ENCODE measurements around the gene ZNF157.
A peak's percentile ranks its signal among the peaks of the same experiment; 100 is the strongest.

Gene ZNF157

DNA sequence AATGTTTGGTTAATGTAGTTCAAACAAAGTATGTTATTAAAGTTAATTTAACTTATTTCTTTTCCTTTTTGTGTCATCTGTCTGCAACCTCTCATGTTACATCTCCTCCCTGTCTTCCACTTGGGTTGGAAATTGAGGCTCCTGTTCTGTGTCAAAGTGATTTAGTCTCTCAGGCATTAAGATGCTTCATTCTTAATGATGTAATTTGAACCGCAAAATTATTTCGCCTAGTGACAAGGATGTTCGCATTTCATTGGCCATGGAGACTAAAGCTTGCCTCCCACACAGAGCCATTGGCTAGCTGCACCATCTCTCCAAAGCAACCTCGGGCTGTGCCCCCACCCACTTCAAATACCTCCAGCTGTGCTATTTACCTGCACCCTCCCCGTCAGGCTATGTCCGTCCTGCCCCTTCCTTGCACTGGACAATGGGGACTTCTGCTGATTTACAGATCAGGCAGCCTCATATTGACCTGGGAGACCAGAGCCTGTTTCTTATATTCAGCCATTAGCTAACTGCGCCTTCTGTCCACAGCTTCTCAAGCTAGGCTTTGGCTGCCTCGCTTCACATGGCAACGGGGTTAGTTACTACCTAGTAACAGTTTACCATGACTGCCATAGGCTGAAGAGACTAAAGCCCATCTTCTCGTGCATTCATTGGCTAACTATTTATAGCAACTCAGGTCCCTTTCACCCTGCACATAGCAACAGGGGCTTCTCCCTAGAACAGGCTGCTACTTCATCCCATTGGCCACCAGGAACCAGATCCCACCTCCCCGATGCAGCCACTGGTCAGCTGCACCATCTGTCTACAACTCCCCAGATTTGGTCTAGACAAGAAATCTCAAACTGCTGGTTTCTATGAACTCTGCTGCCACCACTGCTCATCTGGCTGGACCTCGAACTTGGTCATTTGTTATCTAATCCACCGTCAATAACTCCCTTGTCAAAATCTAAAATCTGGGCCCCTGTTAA lies 8.6 kb upstream of the ZNF157 start:
- H2BK12ac ChIP-seq (ENCODE audit: low read length in 2 of 2) = peak overlapping the region in 1 of 2 experiments; percentile 77
- H2AFZ ChIP-seq (ENCODE audit: low read depth, low read length) = no peak overlapping the region
- H3K4ac ChIP-seq (ENCODE audit: low read depth in 1 of 2, low read length in 2 of 2) = no peak overlapping the region
- H3K79me1 ChIP-seq (replicated peaks; ENCODE audit: low read length, poor library complexity, severe bottlenecking) = no peaks in the 10 kb centered on the region
- H3K14ac ChIP-seq (ENCODE audit: low read length in 2 of 2) = no peak overlapping the region
- H3K23ac ChIP-seq (ENCODE audit: low read length in 2 of 2) = no peak overlapping the region
- H3K4me3 ChIP-seq (ENCODE audit: insufficient read depth in 1 of 2, low read depth in 1 of 2, low read length in 2 of 2) = peak overlapping the region in 1 of 2 experiments; percentile 66
- H4K91ac ChIP-seq (ENCODE audit: low read length) = peak overlapping the region; percentile 89
- no peak overlapping the region for H2BK15ac ChIP-seq (ENCODE audit: low read depth, poor library complexity, severe bottlenecking)
- peak overlapping the region; percentile 73 for H2BK120ac ChIP-seq (ENCODE audit: low read depth, low read length)
- H2AK5ac ChIP-seq (ENCODE audit: low read length, severe bottlenecking) = no peak overlapping the region
- peak; percentile 99 for DNase-seq
- peak overlapping the region; percentile 90 for H2BK5ac ChIP-seq (ENCODE audit: low read depth, low read length, poor library complexity, severe bottlenecking)
- peak overlapping the region; percentile 98 for H3K27ac ChIP-seq (ENCODE audit: low read length, poor library complexity, severe bottlenecking)
- H4K8ac ChIP-seq (ENCODE audit: low read length) = peak overlapping the region; percentile 90
- peak overlapping the region; percentile 49 for H3K4me2 ChIP-seq (ENCODE audit: low read length, poor library complexity, severe bottlenecking)
- H3K9me3 ChIP-seq (ENCODE audit: control insufficient read depth, low read length) = no peaks in the 10 kb centered on the region
- H3K27me3 ChIP-seq (ENCODE audit: control insufficient read depth in 1 of 2, insufficient read depth in 1 of 2, low read length in 2 of 2) = no peaks in the 10 kb centered on the region
- WGBS = 6% methylated on average over 13 of the region's 13 CpGs
- H3K18ac ChIP-seq (ENCODE audit: low read depth in 1 of 2, low read length in 2 of 2) = peak overlapping the region in 1 of 2 experiments; percentile 98
- no peaks in the 10 kb centered on the region for H3K36me3 ChIP-seq (ENCODE audit: control insufficient read depth in 1 of 2, insufficient read depth in 2 of 2, low read depth in 1 of 2, low read length in 2 of 2)
- H3K4me1 ChIP-seq (ENCODE audit: control insufficient read depth, insufficient read depth, low read depth, low read length) = peaks cover 1% of the 10 kb centered on the region
- H3K9ac ChIP-seq (ENCODE audit: low read length) = peak overlapping the region; percentile 84

DNA sequence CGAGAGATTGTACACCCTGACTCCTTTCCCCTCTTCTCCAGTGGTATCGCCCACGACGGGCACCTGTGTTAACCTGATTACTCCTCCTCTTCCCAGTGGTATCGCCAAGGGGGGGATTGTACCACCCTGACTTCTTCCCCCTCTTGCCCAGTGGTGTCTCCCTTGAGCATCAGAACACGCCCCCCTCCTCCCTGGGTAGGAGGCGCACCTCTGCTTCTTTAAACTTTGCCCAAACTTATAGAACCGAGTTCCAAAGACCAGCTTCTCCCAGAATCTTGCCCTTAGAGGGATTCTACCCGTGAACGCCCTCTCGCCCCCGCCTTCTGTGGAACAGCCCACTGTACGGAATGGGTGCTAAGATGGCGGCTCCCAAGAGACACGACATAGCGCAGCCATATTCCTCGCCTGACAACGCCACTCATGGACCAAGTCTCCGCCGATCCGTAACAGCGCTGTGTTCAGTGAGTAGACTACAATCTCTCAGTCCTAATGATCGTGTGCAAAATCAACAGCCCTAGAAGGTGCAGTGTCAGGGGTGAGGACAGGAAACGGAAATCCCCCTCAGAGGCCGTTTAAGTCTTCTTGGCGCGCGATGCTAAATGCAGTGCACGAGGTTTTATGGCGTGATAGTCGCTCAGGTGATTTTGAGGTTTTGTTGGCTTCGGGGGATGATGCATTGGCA lies 4.2 kb upstream of the ZNF157 start:
- peak overlapping the region in 1 of 2 experiments; percentile 47 for H2BK12ac ChIP-seq (ENCODE audit: low read length in 2 of 2)
- H3K4me2 ChIP-seq (ENCODE audit: low read length, poor library complexity, severe bottlenecking) = peak overlapping the region; percentile 75
- H2BK15ac ChIP-seq (ENCODE audit: low read depth, poor library complexity, severe bottlenecking) = peak overlapping the region; percentile 16
- no peak overlapping the region for H3K23ac ChIP-seq (ENCODE audit: low read length in 2 of 2)
- H2BK5ac ChIP-seq (ENCODE audit: low read depth, low read length, poor library complexity, severe bottlenecking) = no peak overlapping the region
- no peaks in the 10 kb centered on the region for H3K27me3 ChIP-seq (ENCODE audit: control insufficient read depth in 1 of 2, insufficient read depth in 1 of 2, low read length in 2 of 2)
- no peak overlapping the region for H2BK120ac ChIP-seq (ENCODE audit: low read depth, low read length)
- no peak overlapping the region for H3K4ac ChIP-seq (ENCODE audit: low read depth in 1 of 2, low read length in 2 of 2)
- no peaks in the 10 kb centered on the region for H3K36me3 ChIP-seq (ENCODE audit: control insufficient read depth in 1 of 2, insufficient read depth in 2 of 2, low read depth in 1 of 2, low read length in 2 of 2)
- no peak overlapping the region for H4K91ac ChIP-seq (ENCODE audit: low read length)
- peak overlapping the region; percentile 64 for H3K9ac ChIP-seq (ENCODE audit: low read length)
- H3K14ac ChIP-seq (ENCODE audit: low read length in 2 of 2) = peak overlapping the region in 1 of 2 experiments; percentile 27
- H3K18ac ChIP-seq (ENCODE audit: low read depth in 1 of 2, low read length in 2 of 2) = peak overlapping the region in 1 of 2 experiments; percentile 34
- H2AK5ac ChIP-seq (ENCODE audit: low read length, severe bottlenecking) = no peak overlapping the region
- WGBS = 19% methylated on average over 32 of the region's 32 CpGs
- no peak overlapping the region for H3K27ac ChIP-seq (ENCODE audit: low read length, poor library complexity, severe bottlenecking)
- H3K4me3 ChIP-seq (ENCODE audit: insufficient read depth in 1 of 2, low read depth in 1 of 2, low read length in 2 of 2) = peak overlapping the region; percentile 32 to 74
- peak overlapping the region; percentile 67 for H2AFZ ChIP-seq (ENCODE audit: low read depth, low read length)
- H4K8ac ChIP-seq (ENCODE audit: low read length) = no peak overlapping the region
- H3K4me1 ChIP-seq (ENCODE audit: control insufficient read depth, insufficient read depth, low read depth, low read length) = no peaks in the 10 kb centered on the region
- no peaks in the 10 kb centered on the region for H3K9me3 ChIP-seq (ENCODE audit: control insufficient read depth, low read length)
- no peaks in the 10 kb centered on the region for H3K79me1 ChIP-seq (replicated peaks; ENCODE audit: low read length, poor library complexity, severe bottlenecking)
- DNase-seq = peak; percentile 70

DNA sequence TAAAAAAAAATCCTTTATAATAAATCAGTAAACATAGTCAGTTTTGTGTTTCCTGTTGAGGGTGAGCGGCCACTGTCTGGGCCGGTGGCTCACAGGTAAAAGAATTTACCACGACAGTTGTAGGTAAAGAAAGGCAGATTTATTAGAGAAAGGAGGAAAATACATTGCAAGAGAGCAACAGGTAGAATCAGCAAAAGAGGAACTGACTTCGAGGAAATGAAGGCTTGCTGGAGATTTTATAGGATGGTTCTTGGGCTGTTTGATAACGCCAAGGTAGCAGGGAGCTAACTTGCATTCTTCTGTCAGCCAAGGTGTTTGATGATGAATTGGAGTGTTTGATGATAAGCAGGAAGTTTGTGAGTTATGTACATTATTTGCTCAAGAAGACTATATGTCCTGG lies 2.8 kb downstream of the ZNF157 start:
- no peaks in the 10 kb centered on the region for H3K4me1 ChIP-seq (ENCODE audit: control insufficient read depth, insufficient read depth, low read depth, low read length)
- H2AFZ ChIP-seq (ENCODE audit: low read depth, low read length) = no peak overlapping the region
- H4K91ac ChIP-seq (ENCODE audit: low read length) = no peak overlapping the region
- H3K79me1 ChIP-seq (replicated peaks; ENCODE audit: low read length, poor library complexity, severe bottlenecking) = no peaks in the 10 kb centered on the region
- no peak overlapping the region for H3K18ac ChIP-seq (ENCODE audit: low read depth in 1 of 2, low read length in 2 of 2)
- DNase-seq = no peak
- no peak overlapping the region for H2BK15ac ChIP-seq (ENCODE audit: low read depth, poor library complexity, severe bottlenecking)
- H3K9ac ChIP-seq (ENCODE audit: low read length) = no peak overlapping the region
- H2BK12ac ChIP-seq (ENCODE audit: low read length in 2 of 2) = no peak overlapping the region
- H3K4me2 ChIP-seq (ENCODE audit: low read length, poor library complexity, severe bottlenecking) = no peak overlapping the region
- H4K8ac ChIP-seq (ENCODE audit: low read length) = no peak overlapping the region
- H3K14ac ChIP-seq (ENCODE audit: low read length in 2 of 2) = no peak overlapping the region
- no peak overlapping the region for H2BK5ac ChIP-seq (ENCODE audit: low read depth, low read length, poor library complexity, severe bottlenecking)
- H3K4ac ChIP-seq (ENCODE audit: low read depth in 1 of 2, low read length in 2 of 2) = no peak overlapping the region
- 90% methylated on average over 4 of the region's 5 CpGs for WGBS
- H3K9me3 ChIP-seq (ENCODE audit: control insufficient read depth, low read length) = peaks cover 5% of the 10 kb centered on the region
- H3K36me3 ChIP-seq (ENCODE audit: control insufficient read depth in 1 of 2, insufficient read depth in 2 of 2, low read depth in 1 of 2, low read length in 2 of 2) = no peaks in the 10 kb centered on the region
- no peak overlapping the region for H2AK5ac ChIP-seq (ENCODE audit: low read length, severe bottlenecking)
- no peak overlapping the region for H2BK120ac ChIP-seq (ENCODE audit: low read depth, low read length)
- H3K23ac ChIP-seq (ENCODE audit: low read length in 2 of 2) = no peak overlapping the region
- no peak overlapping the region for H3K4me3 ChIP-seq (ENCODE audit: insufficient read depth in 1 of 2, low read depth in 1 of 2, low read length in 2 of 2)
- H3K27me3 ChIP-seq (ENCODE audit: control insufficient read depth in 1 of 2, insufficient read depth in 1 of 2, low read length in 2 of 2) = peaks cover 0 to 4% of the 10 kb centered on the region in 2 experiments
- no peak overlapping the region for H3K27ac ChIP-seq (ENCODE audit: low read length, poor library complexity, severe bottlenecking)

DNA sequence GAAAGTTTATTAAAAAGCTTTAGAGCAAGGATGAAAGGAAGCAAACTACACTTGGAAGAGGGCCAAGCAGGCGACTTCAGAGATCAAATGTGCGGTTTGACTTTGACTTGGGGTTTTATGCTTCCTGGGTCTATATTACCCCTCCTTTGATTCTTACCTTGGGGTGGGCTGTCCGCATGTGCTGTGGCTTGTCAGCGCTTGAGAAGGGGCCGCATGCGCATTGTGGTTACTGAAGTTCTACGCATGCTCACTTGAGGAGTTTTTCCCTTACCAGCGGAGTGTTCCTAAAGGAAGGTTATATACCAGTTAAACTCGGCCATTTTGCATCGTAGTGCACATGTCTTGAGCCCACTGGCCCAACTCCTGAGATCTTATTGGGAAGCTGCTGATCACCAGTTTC lies 9.9 kb downstream of the ZNF157 start:
- H2BK15ac ChIP-seq (ENCODE audit: low read depth, poor library complexity, severe bottlenecking) = no peak overlapping the region
- H2BK5ac ChIP-seq (ENCODE audit: low read depth, low read length, poor library complexity, severe bottlenecking) = no peak overlapping the region
- H3K27ac ChIP-seq (ENCODE audit: low read length, poor library complexity, severe bottlenecking) = no peak overlapping the region
- H3K18ac ChIP-seq (ENCODE audit: low read depth in 1 of 2, low read length in 2 of 2) = no peak overlapping the region
- H3K79me1 ChIP-seq (replicated peaks; ENCODE audit: low read length, poor library complexity, severe bottlenecking) = no peaks in the 10 kb centered on the region
- no peaks in the 10 kb centered on the region for H3K36me3 ChIP-seq (ENCODE audit: control insufficient read depth in 1 of 2, insufficient read depth in 2 of 2, low read depth in 1 of 2, low read length in 2 of 2)
- H3K14ac ChIP-seq (ENCODE audit: low read length in 2 of 2) = no peak overlapping the region
- H2BK12ac ChIP-seq (ENCODE audit: low read length in 2 of 2) = no peak overlapping the region
- 88% methylated on average over 10 of the region's 10 CpGs for WGBS
- no peak overlapping the region for H3K23ac ChIP-seq (ENCODE audit: low read length in 2 of 2)
- H2AK5ac ChIP-seq (ENCODE audit: low read length, severe bottlenecking) = no peak overlapping the region
- no peaks in the 10 kb centered on the region for H3K4me1 ChIP-seq (ENCODE audit: control insufficient read depth, insufficient read depth, low read depth, low read length)
- no peak overlapping the region for H3K4ac ChIP-seq (ENCODE audit: low read depth in 1 of 2, low read length in 2 of 2)
- H3K9me3 ChIP-seq (ENCODE audit: control insufficient read depth, low read length) = peaks cover 5% of the 10 kb centered on the region
- no peak overlapping the region for H3K4me3 ChIP-seq (ENCODE audit: insufficient read depth in 1 of 2, low read depth in 1 of 2, low read length in 2 of 2)
- no peak overlapping the region for H4K91ac ChIP-seq (ENCODE audit: low read length)
- no peak overlapping the region for H2AFZ ChIP-seq (ENCODE audit: low read depth, low read length)
- H3K9ac ChIP-seq (ENCODE audit: low read length) = no peak overlapping the region
- DNase-seq = no peak
- H4K8ac ChIP-seq (ENCODE audit: low read length) = no peak overlapping the region
- peaks cover 0 to 10% of the 10 kb centered on the region in 2 experiments for H3K27me3 ChIP-seq (ENCODE audit: control insufficient read depth in 1 of 2, insufficient read depth in 1 of 2, low read length in 2 of 2)
- H2BK120ac ChIP-seq (ENCODE audit: low read depth, low read length) = no peak overlapping the region
- H3K4me2 ChIP-seq (ENCODE audit: low read length, poor library complexity, severe bottlenecking) = no peak overlapping the region
